Stimulated activated CD4-positive, alpha-beta T cell treated with anti-CD3 and anti-CD28 coated beads, TNF-alpha, amount 100 ng/mL, for 1 hour (primary cell): ENCODE measurements around the gene GATB.

Source experiments
- DNase-seq, 3 donors: peaks; one replicate each; pipeline ENCODE4 v3.0.0-alpha.2; 2020; ENCODE audit warnings: low read depth in 3 of 3, low spot score in 1 of 3

GATB gene

GRCh38 chr4:151786158-151786495 lies 25.3 kb upstream of the GATB start:
- no peak for DNase-seq

- no peak for DNase-seq
Observed at GRCh38 chr4:151785484-151786157, 24.8 kb upstream of the GATB start.

- no peak for DNase-seq
Observed at GRCh38 chr4:151784706-151785105, 23.9 kb upstream of the GATB start.

- no peak for DNase-seq
Observed at GRCh38 chr4:151783867-151784266, 23.1 kb upstream of the GATB start.

- DNase-seq, result no peak
Observed at GRCh38 chr4:151782296-151782695, 21.5 kb upstream of the GATB start.

GRCh38 chr4:151781026-151781425 lies 20.2 kb upstream of the GATB start:
- no peak for DNase-seq

GRCh38 chr4:151777471-151777870 lies 16.7 kb upstream of the GATB start:
- DNase-seq, result no peak

GRCh38 chr4:151774324-151774723 lies 13.5 kb upstream of the GATB start:
- no peak for DNase-seq

GRCh38 chr4:151772274-151772673 lies 11.5 kb upstream of the GATB start:
- no peak for DNase-seq

- DNase-seq, result no peak
Observed at GRCh38 chr4:151771664-151772063, 10.9 kb upstream of the GATB start.

- no peak for DNase-seq
Observed at GRCh38 chr4:151770154-151770553, 9.3 kb upstream of the GATB start.

- DNase-seq, result no peak
Observed at GRCh38 chr4:151768835-151769234, 8.0 kb upstream of the GATB start.

GRCh38 chr4:151766691-151767090 lies 5.9 kb upstream of the GATB start:
- DNase-seq, result no peak

GRCh38 chr4:151760002-151760401 lies 805 bp downstream of the GATB start:
- no peak for DNase-seq

GRCh38 chr4:151753056-151753455 lies 7.8 kb downstream of the GATB start:
- no peak for DNase-seq

GRCh38 chr4:151750156-151750555 lies 10.7 kb downstream of the GATB start:
- DNase-seq, result no peak

GRCh38 chr4:151745481-151746231 lies 15.2 kb downstream of the GATB start:
- no peak for DNase-seq

- no peak for DNase-seq
Observed at GRCh38 chr4:151744614-151745013, 16.2 kb downstream of the GATB start.

- DNase-seq, result no peak
Observed at GRCh38 chr4:151743894-151744293, 16.9 kb downstream of the GATB start.

GRCh38 chr4:151743128-151743854 lies 17.5 kb downstream of the GATB start:
- DNase-seq, result no peak

GRCh38 chr4:151738720-151739517 lies 21.9 kb downstream of the GATB start:
- no peak for DNase-seq
